Ascending aorta (tissue), 2 donors: ENCODE measurements around the gene SH2D2A. TPM values are rescaled to one million over a fixed set of nuclear protein-coding genes. Genes with fewer than 3 reads are reported as not detected.

ENCODE experiments used
- DNase-seq, 2 donors: peaks; one replicate each; pipeline ENCODE4 v3.0.0-alpha.2; 2019; ENCODE audit warnings: low spot score in 2 of 2
- H3K27ac ChIP-seq, 2 donors: fragments of 200-600 bp; sonication (generic); one replicate each; pipeline ENCODE4 v1.5.1; 2016 to 2017; ENCODE audit warnings: mild to moderate bottlenecking in 1 of 2
- H3K27me3 ChIP-seq: fragments of 200-600 bp; sonication (generic); one replicate; pipeline ENCODE4 v1.5.1; 2017
- H3K36me3 ChIP-seq, 2 donors: fragments of 200-600 bp; sonication (generic); one replicate each; pipeline ENCODE4 v1.5.1; 2016
- H3K4me1 ChIP-seq, 2 donors: fragments of 200-600 bp; sonication (generic); one replicate each; pipeline ENCODE4 v1.5.1; 2016 to 2017; ENCODE audit warnings: mild to moderate bottlenecking in 1 of 2
- H3K4me3 ChIP-seq, 2 donors: fragments of 200-600 bp; sonication (generic); one replicate each; pipeline ENCODE4 v1.5.1; 2016 to 2017; ENCODE audit warnings: mild to moderate bottlenecking in 1 of 2
- H3K9me3 ChIP-seq, 2 donors: fragments of 200-600 bp; sonication (generic); one replicate each; pipeline ENCODE4 v1.5.1; 2016
- CTCF ChIP-seq, 3 experiments: fragments of 200-600 bp in 2 of 3; fragments of 450-650 bp in 1 of 3; sonication (generic) in 2 of 3; IDR thresholded peaks; one replicate each; pipeline ENCODE4 v1.5.1; 2016 to 2019; ENCODE audit warnings: antibody characterized with exemption in 3 of 3, mild to moderate bottlenecking in 1 of 3, moderate library complexity in 1 of 3
- intact Hi-C: fragments of 100-400 bp; cut with DNase I; formaldehyde crosslinking; loops from one replicate; pipeline ENCODE4 v1.15.1; 2023
- total RNA-seq: library from RNA; depleted of rRNA; stranded (reverse); fragments of >200 nt; gene quantifications from one replicate; pipeline ENCODE4 v1.1.0, GENCODE V29; 2016

Gene SH2D2A
- total RNA-seq, 1 donor from 2014 or later = not detected

DNA sequence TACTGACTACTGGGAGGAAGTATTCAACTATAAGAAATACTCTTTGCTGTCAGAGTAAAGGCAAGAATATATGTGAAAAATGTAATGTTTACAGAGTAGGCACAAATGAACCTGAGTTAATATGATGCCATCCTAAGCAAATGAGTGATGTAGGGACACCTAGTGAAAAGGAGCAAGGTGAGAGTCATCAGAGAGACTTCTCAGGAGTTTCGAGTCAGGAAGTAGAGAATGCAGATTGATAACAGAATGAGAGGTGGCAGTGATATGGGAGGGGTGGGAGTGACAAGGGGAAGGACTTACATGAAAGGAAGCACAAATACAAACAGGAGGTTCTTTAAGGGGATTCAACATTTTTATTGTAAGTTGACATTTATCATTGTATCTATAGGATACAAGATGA lies 39.1 kb downstream of the SH2D2A start:
- no peaks in the 10 kb centered on the region for H3K9me3 ChIP-seq
- H3K4me3 ChIP-seq = no peak overlapping the region
- no peaks in the 10 kb centered on the region for H3K27me3 ChIP-seq
- H3K27ac ChIP-seq = no peak overlapping the region
- peaks cover 0 to 8% of the 10 kb centered on the region in 2 donors for H3K4me1 ChIP-seq
- peaks cover 4 to 7% of the 10 kb centered on the region in 2 donors for H3K36me3 ChIP-seq
- DNase-seq = no peak
- TF ChIP-seq CTCF (IDR thresholded peaks at IDR 0.05) = no peak
- intact Hi-C loops = no loop called here

DNA sequence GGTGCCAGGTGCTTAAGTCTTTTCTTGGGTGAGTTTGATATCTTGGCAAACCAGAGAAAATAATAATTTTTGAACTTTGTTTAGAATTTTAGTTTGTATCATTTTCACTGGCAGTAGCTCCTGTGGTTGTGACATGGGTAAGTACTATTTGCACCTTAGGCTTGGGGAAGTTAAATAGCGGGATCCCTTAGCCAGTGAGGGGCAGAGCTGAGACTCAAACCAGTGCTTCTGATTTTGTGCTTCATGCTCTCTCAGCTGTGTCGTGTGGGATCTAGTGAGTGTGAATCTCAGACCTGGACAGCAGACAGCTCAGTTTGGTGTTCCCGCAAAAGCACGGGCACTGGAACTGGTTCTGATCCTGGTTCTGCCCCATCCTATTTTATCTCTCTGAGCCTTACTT lies 39.7 kb downstream of the SH2D2A start:
- Histone ChIP-seq H3K4me1 (peaks cover 0 to 8% of the 10 kb centered on the region in 2 donors), H3K27ac (no peak overlapping the region), H3K9me3 (no peaks in the 10 kb centered on the region), H3K36me3 (peaks cover under 1 to 4% of the 10 kb centered on the region in 2 donors), H3K27me3 (no peaks in the 10 kb centered on the region), H3K4me3 (no peak overlapping the region)
- intact Hi-C loops = no loop called here
- DNase-seq = no peak
- TF ChIP-seq CTCF (IDR thresholded peaks at IDR 0.05) = no peak

- no peaks in the 10 kb centered on the region for H3K9me3 ChIP-seq
- DNase-seq = no peak
- no peak overlapping the region for H3K27ac ChIP-seq
- no peaks in the 10 kb centered on the region for H3K36me3 ChIP-seq
- intact Hi-C loops = no loop called here
- no peak for TF ChIP-seq CTCF (IDR thresholded peaks at IDR 0.05)
- H3K27me3 ChIP-seq = no peaks in the 10 kb centered on the region
- H3K4me3 ChIP-seq = no peak overlapping the region
- H3K4me1 ChIP-seq = peaks cover 0 to 10% of the 10 kb centered on the region in 2 donors
Observed at GRCh38 chr1:156775799-156776198, 40.8 kb downstream of the SH2D2A start.

- DNase-seq = no peak
- no peak overlapping the region for H3K27ac ChIP-seq
- intact Hi-C loops = no loop called here
- H3K4me3 ChIP-seq = no peak overlapping the region
- H3K9me3 ChIP-seq = no peaks in the 10 kb centered on the region
- no peaks in the 10 kb centered on the region for H3K36me3 ChIP-seq
- peaks cover 0 to 29% of the 10 kb centered on the region in 2 donors for H3K4me1 ChIP-seq
- no peak for TF ChIP-seq CTCF (IDR thresholded peaks at IDR 0.05)
- no peaks in the 10 kb centered on the region for H3K27me3 ChIP-seq
Observed at GRCh38 chr1:156773607-156774006, 43.0 kb downstream of the SH2D2A start.

GRCh38 chr1:156772728-156773497 lies 43.7 kb downstream of the SH2D2A start:
- Histone ChIP-seq H3K9me3 (no peaks in the 10 kb centered on the region), H3K27me3 (no peaks in the 10 kb centered on the region), H3K4me1 (peaks cover 0 to 33% of the 10 kb centered on the region in 2 donors), H3K4me3 (no peak overlapping the region), H3K27ac (no peak overlapping the region), H3K36me3 (no peaks in the 10 kb centered on the region)
- no peak for DNase-seq
- no peak for TF ChIP-seq CTCF (IDR thresholded peaks at IDR 0.05)
- intact Hi-C loops = no loop called here
